ENCODE data around the gene MYO16.
A peak's percentile ranks its signal among the peaks of the same experiment; 100 is the strongest.

MYO16 gene

DNA sequence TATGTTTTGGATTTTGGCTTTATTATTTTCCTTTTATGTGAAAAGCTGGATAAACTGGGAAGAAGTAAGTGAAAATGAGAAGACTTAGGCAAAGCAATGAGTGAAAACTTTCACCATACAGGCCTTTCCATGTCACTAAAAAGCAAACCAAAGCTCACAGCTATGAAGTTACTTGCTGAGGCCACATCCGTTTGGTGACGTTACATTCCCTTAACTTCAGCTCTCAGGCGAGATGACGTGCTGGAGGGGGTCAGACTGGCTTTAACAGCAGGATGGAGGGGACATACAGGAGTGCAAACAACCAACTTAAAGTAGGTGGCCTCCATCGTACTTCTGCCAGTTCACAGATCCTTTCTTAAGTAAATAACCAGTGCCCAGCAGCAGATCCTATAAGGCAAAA is 522.3 kb downstream of the MYO16 start:
- no peak for DNase-seq (ENCODE audit: low read depth in 2 of 2)

DNA sequence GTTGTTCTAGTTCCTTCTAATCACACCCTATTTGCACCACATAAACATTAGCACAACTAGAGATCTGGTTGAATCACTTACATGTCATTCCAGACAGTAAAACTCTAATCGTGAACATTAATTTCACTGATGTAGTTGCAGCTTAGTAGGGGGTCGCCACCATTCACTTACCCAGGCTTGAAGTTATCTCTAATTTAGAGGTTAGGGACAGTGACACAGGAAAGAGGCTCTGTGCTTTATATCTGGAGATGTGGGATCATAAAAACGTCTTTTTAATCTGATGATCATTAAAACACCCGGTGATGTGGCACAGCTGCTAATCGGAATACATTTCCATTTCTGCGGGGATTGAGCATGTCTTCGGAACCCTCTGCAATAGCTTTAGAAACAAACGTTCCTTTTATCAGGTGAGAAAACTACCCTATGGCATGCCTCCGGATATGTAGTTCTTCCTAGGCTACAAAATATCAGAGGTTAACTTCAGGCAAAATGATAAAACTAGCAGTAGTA is 523.0 kb downstream of the MYO16 start:
- DNase-seq (ENCODE audit: low read depth in 2 of 2) = no peak

DNA sequence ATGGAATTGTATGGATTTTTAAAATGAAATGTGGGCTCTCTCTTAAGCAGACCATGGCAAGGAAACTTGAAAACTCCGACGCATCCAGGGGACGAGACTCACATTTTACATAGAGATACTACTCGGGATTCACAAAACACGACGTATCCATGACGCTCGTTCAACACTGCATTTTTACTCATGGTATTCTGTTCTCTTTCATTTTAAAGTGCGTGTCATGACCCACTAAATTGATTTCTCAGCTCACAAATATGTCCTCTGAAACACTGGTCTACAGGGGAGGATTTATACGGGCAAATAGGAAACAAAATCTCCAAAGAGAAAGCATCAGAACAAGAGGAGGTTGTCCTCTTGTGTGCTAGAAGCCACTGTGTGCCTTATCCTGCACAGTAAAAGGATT is 523.5 kb downstream of the MYO16 start:
- DNase-seq (ENCODE audit: low read depth in 2 of 2) = no peak

DNA sequence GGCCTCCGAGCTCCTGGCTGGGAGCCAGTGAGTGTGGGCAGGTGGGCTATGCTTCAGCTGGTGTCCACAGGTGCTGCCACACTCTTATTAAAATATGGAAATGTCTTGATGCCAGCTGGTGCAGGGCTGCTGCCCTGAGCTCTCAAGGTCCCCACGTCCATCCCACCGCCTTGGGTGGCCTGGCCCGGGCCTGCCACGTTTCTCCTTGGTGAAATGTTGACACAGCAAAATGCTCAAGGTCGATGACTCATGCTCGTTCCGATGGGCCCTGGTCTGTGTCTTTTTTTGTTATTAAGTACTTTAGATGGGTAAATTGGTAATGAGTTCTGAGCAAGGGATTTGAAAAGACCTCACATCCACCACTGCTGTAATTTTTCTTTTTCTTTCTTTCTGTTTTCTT is 524.7 kb downstream of the MYO16 start:
- DNase-seq (ENCODE audit: low read depth in 2 of 2) = no peak

DNA sequence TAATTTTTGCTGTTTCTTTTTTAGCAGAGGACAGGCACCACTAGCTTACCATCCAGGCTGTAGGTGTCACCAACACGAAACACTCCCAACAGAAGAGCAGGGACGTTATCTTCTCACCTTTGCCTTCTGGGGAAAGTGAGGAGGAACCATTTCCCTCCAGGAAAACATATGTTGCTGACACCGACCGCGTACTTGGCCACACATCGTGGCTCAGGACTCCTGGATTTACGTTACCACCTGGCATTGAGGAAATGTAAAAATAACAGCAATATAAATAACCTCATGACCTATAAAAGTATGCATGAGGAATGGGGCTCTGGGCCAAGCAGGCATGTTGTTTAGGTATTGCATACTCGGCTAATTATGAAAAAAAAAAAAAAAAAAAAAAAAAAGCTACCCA is 525.1 kb downstream of the MYO16 start:
- DNase-seq (ENCODE audit: low read depth in 2 of 2) = no peak

DNA sequence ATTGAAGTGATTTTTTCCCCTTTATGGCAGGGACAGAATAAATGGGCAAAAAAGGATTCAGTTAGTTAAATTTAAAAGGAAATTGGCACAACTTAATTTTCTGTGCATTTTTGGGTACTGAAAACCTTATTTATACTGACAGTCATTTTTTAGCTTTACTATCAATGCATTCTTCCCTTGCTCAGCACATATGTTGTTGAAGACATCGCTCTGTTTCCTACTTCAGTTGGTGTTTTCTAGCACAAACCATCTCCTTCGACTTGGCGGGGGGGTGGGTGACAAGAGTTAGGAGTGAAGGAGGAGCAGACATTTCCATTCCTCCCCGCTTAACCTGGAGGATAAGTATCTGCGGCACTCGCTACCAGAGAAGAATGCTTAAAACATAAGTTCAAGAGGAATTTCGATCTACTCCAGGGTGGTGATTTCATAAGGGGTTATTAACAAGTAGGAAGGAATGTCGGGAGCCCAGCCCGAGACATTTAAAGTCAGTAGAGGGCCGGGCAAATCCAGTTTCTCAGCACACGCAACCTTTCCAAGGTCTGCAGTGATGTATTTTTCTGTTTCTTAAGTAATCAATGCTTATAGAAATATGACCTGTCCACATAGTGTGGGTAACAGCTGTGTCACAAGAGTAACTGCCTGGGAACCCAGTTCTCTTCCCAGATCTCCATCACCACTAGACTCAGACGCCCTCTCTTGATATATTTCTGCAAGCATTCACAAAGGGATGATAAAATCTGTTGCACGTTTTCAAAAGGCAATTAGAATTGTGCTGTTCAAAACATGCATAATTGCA is 525.8 kb downstream of the MYO16 start:
- no peak for DNase-seq (ENCODE audit: low read depth in 2 of 2)

DNA sequence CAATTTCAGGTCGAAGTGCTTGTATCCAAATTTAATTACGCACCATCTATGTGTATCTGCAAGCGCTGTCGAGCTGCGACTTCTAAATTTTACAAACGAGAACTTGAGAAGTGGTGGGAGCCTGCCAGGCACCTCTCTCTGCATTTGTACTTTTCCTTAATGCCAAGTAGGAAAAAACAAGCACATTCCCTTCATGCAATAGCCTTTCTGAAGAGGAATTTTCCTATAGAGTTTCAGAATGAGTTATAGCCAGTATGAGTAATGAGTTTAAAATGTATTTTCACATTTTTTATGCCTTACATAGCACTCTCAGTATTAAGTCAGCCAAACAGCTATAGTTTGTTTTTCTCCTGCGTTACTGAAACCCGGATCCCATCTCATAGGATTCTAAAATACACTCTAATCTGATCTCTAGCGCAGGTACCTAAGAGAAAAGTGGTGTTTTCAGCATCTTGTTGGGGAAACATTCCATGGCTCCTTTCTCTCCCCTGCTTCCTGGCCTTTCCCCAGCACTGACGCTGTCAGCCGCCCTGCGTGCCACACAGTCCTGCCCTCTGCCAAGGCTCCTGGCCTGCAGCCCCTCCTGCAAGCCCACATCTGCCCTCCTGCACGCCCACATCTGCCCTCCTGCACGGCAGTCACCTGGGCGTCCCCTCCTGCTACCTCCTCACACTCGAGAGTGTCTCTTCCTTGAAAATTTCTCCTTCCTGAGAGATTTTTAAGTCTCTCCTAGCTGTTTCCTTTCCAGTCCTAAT is 526.9 kb downstream of the MYO16 start:
- DNase-seq (ENCODE audit: low read depth in 2 of 2) = no peak

DNA sequence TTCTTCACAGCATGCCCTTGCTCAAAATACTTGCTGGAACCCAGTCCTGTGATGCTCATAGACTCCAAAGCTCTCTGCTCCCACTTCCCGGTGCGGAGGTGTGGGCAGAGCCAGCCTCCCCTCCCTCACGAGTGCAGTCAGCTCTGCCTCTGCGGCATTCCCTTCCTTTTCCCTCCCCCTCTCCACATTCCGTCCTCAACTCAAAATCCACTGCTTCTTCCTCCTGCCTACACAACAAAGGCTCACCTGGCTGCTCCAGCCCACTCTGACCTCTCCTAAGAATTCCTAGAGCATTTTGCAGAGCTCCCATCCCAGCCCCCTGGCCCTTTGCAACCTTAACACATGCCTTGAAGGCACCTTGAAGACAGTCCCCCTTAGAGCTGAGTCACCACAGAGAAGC is 527.9 kb downstream of the MYO16 start:
- no peak for DNase-seq (ENCODE audit: low read depth in 2 of 2)

DNA sequence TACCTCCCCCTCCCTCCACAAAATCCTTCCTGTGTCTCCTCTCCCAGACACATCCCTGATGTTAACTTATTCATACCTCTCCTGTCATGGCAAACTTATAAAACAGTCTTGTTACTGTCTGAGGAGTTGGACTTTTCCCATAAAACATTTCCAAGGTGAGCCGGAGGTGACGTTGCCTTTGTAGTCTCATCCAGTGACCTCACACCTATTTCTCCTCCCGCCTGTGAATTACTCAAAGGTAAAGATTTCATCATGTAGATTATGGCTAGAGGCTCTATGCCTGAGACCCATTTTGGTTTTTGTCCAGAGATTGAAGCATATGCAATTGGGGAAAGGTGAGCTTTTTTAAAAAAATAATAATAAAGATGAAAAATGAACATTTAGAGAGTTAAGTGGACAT is 529.0 kb downstream of the MYO16 start:
- no peak for DNase-seq (ENCODE audit: low read depth in 2 of 2)

DNA sequence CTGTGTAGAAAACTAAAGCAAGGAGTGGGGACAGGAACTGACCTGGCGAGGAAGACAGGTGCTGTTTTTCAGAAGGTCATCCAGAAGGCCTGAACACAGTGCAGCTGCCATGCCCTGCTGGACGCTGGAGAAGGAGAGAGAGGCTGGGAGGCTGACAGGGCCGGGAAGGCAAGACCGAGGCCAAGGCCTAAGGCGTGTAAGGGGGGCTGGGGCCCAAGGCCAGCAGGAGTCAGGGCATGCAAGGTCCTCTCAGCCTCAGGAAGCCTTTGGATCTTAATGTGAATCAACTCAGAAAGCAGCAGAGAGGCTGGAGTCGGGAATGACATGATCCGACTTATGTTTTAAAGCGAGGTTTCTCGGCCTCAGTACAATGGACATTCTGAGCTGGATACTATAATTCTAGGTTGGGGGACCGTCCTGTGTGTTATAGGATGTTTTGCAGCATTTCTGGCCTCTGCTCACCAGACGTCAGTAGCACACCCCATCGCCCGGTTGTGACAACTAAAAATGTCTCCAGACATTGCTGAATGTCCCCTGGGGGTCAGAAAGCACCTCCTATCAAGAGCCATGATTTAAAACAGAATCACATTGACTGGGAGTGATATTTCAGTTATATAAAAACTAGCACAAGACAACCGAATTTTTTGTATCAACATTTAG is 530.4 kb downstream of the MYO16 start:
- no peak for DNase-seq (ENCODE audit: low read depth in 2 of 2)

DNA sequence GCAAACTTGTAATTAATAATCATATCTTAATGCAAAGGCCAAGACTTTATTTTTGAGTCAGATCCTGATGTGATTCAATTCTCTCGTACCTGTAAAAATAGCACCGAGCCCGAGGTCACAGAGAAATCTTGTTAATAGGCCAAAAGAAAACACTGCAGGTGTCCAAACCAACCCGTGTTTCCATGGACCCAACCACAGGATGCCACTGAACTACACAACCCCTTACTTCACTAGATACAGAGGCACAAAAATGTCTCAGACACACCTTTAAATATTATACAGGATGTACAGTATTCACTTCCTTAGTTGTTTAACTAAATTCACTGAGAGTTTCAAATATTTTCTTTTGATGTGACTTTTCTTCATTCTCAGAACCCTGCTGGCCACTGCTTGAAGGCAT is 530.9 kb downstream of the MYO16 start:
- DNase-seq (ENCODE audit: low read depth in 2 of 2) = no peak

DNA sequence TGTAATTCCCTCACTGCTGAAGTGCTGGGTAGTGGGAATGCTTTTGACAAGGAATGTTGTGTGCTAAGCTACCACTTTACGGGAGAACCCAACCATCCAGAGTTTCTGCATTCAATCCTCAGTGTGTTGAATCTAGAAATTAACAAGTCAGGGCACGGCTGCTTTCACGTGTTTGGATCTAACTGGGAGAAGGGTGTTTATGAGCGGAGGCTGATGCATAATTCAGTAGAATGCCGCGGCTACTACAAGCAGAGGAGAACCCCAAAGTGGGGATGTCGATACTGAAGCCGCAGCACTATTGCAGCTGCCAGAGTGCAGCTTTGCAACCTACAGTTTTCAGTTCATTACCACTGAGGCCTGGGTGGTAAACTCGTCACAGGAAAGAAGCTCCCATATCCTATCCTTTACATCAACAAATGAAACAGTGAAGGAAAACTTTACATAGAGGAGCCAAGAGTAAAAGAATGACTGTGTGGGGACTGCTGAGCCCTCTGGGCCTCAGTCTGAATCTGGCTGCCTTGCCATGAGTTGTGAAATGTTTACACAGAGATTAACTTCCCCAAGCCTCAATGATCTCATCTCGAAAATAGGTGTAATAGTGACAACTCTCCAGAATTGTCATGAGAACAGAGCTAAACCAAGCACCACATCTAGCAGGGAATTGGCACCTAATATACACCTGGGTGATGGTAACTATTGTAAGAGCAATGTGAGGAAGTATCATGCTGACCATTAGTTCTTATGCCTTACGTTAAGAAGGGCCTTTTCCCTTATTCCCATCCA is 531.7 kb downstream of the MYO16 start:
- no peak for DNase-seq (ENCODE audit: low read depth in 2 of 2)

DNA sequence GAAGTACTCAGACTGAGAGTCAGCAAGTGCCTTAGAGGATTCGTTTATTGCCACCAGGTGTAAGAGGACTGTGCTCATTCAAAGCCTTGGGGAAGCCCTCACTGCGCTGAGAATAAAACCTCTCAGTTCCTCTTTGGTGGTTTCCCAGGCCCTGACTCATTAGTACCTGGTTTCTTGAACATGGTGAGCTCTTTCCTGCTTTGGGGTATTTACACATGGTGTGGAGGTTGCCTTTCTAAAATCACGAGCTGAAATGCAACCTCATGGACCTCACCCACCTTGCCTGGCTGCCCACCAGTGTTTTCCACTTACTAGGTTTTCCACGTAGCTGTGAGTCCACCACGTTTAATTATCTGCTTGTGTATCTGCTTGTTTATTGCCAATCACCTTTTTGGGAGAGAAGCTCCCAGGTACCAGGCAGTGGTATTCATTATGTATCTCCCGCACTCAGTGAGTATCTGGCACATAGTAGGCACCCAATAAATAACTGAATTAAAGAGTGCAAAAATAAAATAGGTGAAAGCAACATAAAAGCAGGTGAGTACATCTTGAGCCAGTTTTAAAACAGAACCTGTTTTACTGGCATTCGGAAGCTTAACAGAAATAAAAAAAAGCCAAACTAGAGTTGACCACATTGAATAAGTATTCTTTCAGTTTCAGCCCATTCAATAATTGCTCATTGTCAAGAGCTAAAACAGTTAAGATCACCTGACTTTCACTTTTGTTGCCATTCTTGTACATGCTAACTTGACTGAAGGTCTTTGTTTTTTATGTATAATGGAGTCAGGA is 533.0 kb downstream of the MYO16 start:
- DNase-seq (ENCODE audit: low read depth in 2 of 2) = peak; percentile 18

DNA sequence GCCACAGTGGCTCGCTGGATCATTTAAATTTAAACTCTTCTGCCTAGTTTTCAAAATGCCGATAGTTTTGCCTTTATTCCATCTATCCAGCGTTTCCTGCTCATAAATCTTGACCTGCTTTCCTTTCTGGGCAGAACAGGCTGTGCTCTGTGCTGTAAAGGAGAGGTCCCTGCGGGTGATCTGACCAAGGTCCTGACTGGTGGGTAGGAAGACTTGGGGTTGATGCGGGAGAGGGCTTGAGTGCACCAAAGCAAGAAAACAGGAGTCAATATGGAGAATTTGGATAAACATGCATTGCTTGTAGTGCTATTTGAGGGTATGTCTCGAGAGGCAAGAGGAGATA is 533.6 kb downstream of the MYO16 start:
- no peak for DNase-seq (ENCODE audit: low read depth in 2 of 2)

DNA sequence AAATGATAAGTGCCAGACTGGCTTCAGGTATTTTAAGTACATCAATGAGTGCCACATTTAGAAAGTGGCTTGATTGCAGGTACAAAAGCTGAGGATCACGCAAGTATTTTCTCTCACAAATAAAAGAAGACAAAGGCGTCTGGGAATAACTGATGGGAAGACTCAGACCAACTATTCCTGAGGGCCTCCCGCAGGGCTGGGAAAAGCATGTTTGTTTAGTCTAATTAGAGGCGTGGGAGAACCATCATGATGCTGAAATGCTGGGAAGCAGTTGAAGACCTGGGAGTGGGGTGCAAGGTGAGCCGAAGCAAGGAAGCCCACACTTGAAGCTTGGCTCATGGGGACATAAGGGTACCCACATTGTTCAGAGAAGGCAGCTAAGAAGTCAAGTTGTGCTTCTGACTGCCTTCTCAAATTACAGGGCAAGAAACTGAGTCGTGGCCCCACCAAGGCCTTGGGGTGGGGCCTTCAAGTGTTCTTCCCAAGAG is 536.0 kb downstream of the MYO16 start:
- DNase-seq (ENCODE audit: low read depth in 2 of 2) = no peak

DNA sequence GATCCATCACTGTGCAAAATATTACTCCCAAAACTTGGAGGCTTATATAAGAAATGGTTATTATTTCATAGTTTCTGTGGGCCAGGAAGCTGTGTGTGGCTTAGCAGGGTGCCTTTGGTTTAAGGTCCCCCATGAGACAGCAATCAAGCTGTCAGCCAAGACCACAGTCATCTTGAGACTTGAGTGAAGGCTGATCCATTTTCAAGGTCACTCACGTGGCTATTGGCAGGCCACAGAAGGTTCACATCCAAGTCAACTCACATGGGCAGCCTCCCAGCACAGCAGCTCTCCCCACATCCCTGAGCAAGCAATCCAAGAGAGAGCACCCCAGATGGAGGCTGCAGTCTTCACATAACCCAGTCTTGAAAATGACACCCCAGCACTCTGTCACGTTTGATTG is 537.4 kb downstream of the MYO16 start:
- no peak for DNase-seq (ENCODE audit: low read depth in 2 of 2)

DNA sequence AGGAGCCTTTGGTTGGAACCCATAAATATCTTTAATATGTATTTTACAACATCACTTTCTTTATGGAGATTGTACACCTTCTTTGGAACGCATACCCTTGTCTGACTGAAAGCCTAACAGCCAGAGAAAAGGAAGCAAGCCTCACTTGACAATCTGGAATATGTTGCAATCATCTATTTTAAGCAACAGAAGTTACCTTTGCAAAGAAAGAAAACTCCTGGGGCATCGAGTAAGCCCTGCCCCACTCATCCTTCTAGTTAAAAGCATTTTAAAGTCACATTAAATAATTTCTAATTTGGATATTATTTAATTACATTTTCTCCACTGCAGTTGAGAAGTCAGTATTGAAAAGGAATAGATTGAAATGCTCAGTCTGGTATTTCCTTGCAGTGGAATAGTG is 542.7 kb downstream of the MYO16 start:
- no peak for DNase-seq (ENCODE audit: low read depth in 2 of 2)

DNA sequence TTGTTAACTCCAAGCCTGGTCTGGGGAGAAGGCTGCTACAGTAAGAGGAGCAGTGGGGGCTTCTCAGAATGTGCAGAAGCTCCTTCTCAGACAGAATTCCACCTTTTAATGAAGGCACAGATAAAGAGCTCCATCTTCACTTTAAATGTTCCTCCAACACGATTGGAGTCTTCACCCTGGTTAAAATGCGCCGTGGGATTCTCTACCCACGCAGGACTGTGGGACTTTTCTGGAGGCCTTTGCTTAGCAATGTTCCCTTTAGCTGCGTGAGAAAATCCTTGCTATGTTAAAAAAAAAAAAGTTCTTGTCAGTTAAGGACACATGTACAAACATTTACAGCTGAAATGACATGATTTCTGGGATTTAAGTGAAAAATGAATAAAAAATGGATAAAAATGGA is 546.3 kb downstream of the MYO16 start:
- DNase-seq (ENCODE audit: low read depth in 2 of 2) = no peak

DNA sequence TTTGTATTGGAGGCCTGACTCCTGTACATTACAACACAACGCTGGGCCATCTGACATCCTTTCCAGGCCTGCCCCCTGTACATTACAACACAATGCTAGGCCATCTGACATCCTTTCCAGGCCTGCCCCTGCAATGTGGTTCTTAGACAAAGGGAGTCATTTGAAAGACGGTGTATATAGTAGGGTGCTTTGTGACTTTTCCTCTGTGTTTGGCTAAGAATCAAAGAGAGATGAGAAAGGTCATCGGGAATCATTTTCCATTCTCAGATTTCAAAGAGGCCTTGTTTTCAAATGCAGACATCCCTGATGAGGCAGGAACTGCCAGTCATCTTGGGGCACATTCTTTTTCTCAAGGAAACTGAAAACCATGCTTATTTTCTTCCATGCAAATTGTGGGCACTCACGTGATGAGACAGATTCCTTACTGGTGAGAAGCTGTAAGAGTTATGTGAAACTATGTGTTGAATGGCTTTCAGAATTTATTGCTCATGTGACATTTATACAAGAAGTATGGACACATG is 551.6 kb downstream of the MYO16 start:
- DNase-seq (ENCODE audit: low read depth in 2 of 2) = no peak

DNA sequence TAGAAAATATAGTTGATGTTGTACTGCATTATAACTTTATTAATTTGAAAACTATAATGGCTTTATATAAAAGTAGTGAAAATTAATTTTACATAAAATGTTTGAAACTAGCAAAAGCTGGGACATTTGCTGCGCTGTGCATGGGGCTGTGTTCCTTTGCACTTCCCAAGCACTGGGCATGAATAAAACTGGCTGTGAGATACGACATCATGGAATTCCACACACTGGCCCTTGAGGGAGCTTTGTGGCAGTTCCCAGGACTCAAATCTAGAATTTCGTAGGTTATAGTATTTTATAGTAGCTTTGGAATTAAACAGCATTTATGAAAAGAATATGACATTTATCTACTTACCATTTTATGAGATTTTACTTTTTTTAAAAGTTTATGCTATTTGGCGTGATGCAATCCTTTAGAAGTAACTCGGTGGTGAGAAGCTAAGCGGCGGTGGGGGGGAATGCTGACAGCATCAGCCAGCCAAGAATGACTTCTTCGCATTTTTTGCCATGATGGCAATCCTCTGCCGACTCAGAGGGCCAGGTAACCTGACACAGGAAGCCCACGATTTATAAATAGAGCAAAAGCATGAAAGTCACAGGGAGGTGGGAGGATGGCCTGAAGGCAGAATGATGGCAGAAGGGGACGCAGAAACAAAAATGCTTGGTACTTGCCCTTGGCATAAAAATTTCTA is 553.5 kb downstream of the MYO16 start:
- no peak for DNase-seq (ENCODE audit: low read depth in 2 of 2)

All from stimulated activated CD4-positive, alpha-beta T cell treated with anti-CD3 and anti-CD28 coated beads, Interleukin-15, amount 100 ng/mL, for 48 hours (primary cell).